Frontal cortex (tissue), 4 donors: Measurements from ENCODE around the gene FRZB. TPM values are rescaled to one million over a fixed set of nuclear protein-coding genes. Genes with fewer than 3 reads are reported as not detected.
"Not testable (repeated sequence)": the region's sequence is repeated elsewhere in the genome, so short reads cannot be mapped to it uniquely, and the experiment has no call there.

ENCODE experiments used
- DNase-seq, 2 donors: peaks; one replicate each; pipeline ENCODE4 v3.0.0; 2012; ENCODE audit warnings: low spot score in 2 of 2
- FAIRE-seq: peaks from 2 replicates; lab custom pipeline; 2012; peaks lifted over from hg19 to GRCh38; lab: Jason Lieb, UNC
- total RNA-seq: library from RNA; depleted of rRNA; stranded (reverse); fragments of >200 nt; gene quantifications from one replicate; pipeline ENCODE4 v1.2.3, GENCODE V29; 2014
- donor health status: control.
- donor health status: control.
- donor health status: control.

The FRZB gene
- total RNA-seq, 1 donor from 2014 or later: 17.1 TPM

GRCh38 chr2:182891611-182892010, 25.2 kb upstream of the FRZB start:
- no peak for FAIRE-seq
- no peak for DNase-seq

- FAIRE-seq (no peak), DNase-seq (no peak)
Measured at GRCh38 chr2:182890773-182891378, 24.4 kb upstream of the FRZB start.

- no peak for DNase-seq
Measured at GRCh38 chr2:182890305-182890704, 23.9 kb upstream of the FRZB start.

GRCh38 chr2:182887753-182888415, 21.4 kb upstream of the FRZB start:
- DNase-seq: no peak

More at GRCh38 chr2:182890305-182890704, 23.9 kb upstream of the FRZB start:
- no peak for FAIRE-seq

GRCh38 chr2:182887093-182887492, 20.7 kb upstream of the FRZB start:
- no peak for DNase-seq
- FAIRE-seq: no peak

More at GRCh38 chr2:182887753-182888415, 21.4 kb upstream of the FRZB start:
- FAIRE-seq: no peak

- no peak for FAIRE-seq
Measured at GRCh38 chr2:182885771-182886170, 19.3 kb upstream of the FRZB start.

GRCh38 chr2:182883451-182883850, 17.0 kb upstream of the FRZB start:
- FAIRE-seq (no peak), DNase-seq (no peak)

More at GRCh38 chr2:182885771-182886170, 19.3 kb upstream of the FRZB start:
- no peak for DNase-seq

GRCh38 chr2:182880100-182880499, 13.7 kb upstream of the FRZB start:
- FAIRE-seq, DNase-seq: not testable (repeated sequence)

- not testable (repeated sequence) for FAIRE-seq, DNase-seq
Measured at GRCh38 chr2:182876653-182877052, 10.2 kb upstream of the FRZB start.

- no peak for DNase-seq
- no peak for FAIRE-seq
Measured at GRCh38 chr2:182870227-182870626, 3.8 kb upstream of the FRZB start.

- no peak for FAIRE-seq
Measured at GRCh38 chr2:182868054-182868796, 1.8 kb upstream of the FRZB start.

GRCh38 chr2:182867426-182868053, 1.1 kb upstream of the FRZB start:
- FAIRE-seq: no peak
- no peak for DNase-seq

More at GRCh38 chr2:182868054-182868796, 1.8 kb upstream of the FRZB start:
- DNase-seq: no peak

- FAIRE-seq: no peak
- no peak for DNase-seq
Measured at GRCh38 chr2:182866095-182866460, 359 bp downstream of the FRZB start.

GRCh38 chr2:182864949-182865570, 1.4 kb downstream of the FRZB start:
- FAIRE-seq (no peak), DNase-seq (no peak)

- DNase-seq (no peak), FAIRE-seq (no peak)
Measured at GRCh38 chr2:182863642-182864041, 2.8 kb downstream of the FRZB start.

- FAIRE-seq (no peak), DNase-seq (no peak)
Measured at GRCh38 chr2:182862091-182862490, 4.3 kb downstream of the FRZB start.

- FAIRE-seq: no peak
- no peak for DNase-seq
Measured at GRCh38 chr2:182860858-182861257, 5.6 kb downstream of the FRZB start.

- DNase-seq (no peak), FAIRE-seq (no peak)
Measured at GRCh38 chr2:182858671-182859070, 7.8 kb downstream of the FRZB start.

GRCh38 chr2:182855376-182855775, 11.1 kb downstream of the FRZB start:
- FAIRE-seq (no peak), DNase-seq (no peak)
